ENCODE results near the gene SPEN.
A peak's percentile ranks its signal among the peaks of the same experiment; 100 is the strongest.
"Not testable (repeated sequence)": the region's sequence is repeated elsewhere in the genome, so short reads cannot be mapped to it uniquely, and the experiment has no call there.

The SPEN gene

DNA sequence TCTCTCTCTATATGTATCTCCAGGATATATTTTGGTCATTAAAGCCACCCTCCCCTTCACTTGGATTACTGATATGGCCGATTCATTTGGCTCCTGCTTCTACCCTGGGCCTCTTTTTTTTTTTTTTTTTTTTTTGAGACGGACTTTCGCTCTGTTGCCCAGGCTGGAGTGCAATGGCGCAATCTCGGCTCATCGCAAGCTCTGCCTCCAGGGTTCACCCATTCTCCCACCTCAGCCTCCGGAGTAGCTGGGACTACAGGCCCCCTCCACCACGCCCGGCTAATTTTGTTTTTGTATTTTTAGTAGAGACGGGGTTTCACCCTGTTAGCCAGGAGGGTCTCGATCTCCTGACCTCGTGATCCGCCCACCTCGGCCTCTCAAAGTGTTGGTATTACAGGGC lies 18.6 kb upstream of the SPEN start:
- H3K14ac ChIP-seq (ENCODE audit: low read length); H3K36me3 ChIP-seq (replicated peaks in 1 of 2; ENCODE audit: control insufficient read depth in 2 of 2, insufficient read depth in 2 of 2, low read length in 2 of 2); H4K8ac ChIP-seq (ENCODE audit: low read depth, low read length); H2AFZ ChIP-seq (ENCODE audit: low read length); H3K4ac ChIP-seq (ENCODE audit: low read length); H3K79me1 ChIP-seq (ENCODE audit: low read depth, low read length); H2BK5ac ChIP-seq (ENCODE audit: low read length); H3K27me3 ChIP-seq (ENCODE audit: control insufficient read depth in 3 of 3, insufficient read depth in 3 of 3, low read depth in 1 of 3, low read length in 3 of 3); H3K23ac ChIP-seq (ENCODE audit: low read depth, low read length, poor library complexity); H3K18ac ChIP-seq (ENCODE audit: low read length); H3K4me1 ChIP-seq (ENCODE audit: control insufficient read depth in 2 of 2, insufficient read depth in 1 of 2, low read depth in 1 of 2, low read length in 2 of 2); H2BK15ac ChIP-seq (ENCODE audit: low read length); H2AK5ac ChIP-seq (ENCODE audit: low read depth, low read length); DNase-seq (ENCODE audit: low spot score); H3K4me2 ChIP-seq (ENCODE audit: insufficient read depth, low read length, poor library complexity, severe bottlenecking); H3K9me3 ChIP-seq (replicated peaks in 1 of 2; ENCODE audit: control insufficient read depth in 2 of 2, insufficient read depth in 1 of 2, low read depth in 1 of 2, low read length in 2 of 2); H4K91ac ChIP-seq (ENCODE audit: low read depth, low read length, poor library complexity); H3K27ac ChIP-seq (replicated peaks; ENCODE audit: low read length); H2BK120ac ChIP-seq (ENCODE audit: low read depth, low read length); H3K4me3 ChIP-seq (ENCODE audit: low read length in 2 of 2); H2BK12ac ChIP-seq (ENCODE audit: low read length); H3K9ac ChIP-seq (ENCODE audit: low read depth, low read length, poor library complexity): not testable (repeated sequence)
- no CpG with 5 or more reads among the region's 14 CpGs for WGBS, 2 donors (ENCODE audit: extremely low coverage in 2 of 2, insufficient read length in 2 of 2, insufficient replicate concordance in 1 of 2)

DNA sequence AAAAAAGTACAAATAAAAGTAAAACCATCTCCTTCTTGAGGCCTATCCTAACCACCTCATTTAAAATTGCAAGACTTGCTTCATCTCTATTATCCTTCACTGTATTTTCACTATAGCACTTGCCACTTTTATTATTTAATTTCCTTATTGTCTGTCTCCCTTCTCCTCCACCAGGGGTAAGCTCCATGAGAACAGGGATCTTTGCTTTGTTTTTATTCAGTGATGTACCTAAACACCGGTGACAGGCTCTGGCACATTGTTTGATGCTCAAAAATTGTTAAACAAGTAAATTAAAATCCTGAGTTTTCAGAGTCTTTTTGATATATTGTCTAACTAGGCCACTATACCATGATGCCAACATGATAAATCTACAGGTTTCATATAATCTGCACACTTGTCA lies 17.2 kb upstream of the SPEN start:
- WGBS, 2 donors (ENCODE audit: extremely low coverage in 2 of 2, insufficient read length in 2 of 2, insufficient replicate concordance in 1 of 2), result no CpG with 5 or more reads among the region's 1 CpG
- Histone ChIP-seq H4K91ac (ENCODE audit: low read depth, low read length, poor library complexity) (no peak overlapping the region), H3K4me3 (ENCODE audit: low read length in 2 of 2) (no peak overlapping the region), H3K14ac (ENCODE audit: low read length) (no peak overlapping the region), H3K23ac (ENCODE audit: low read depth, low read length, poor library complexity) (no peak overlapping the region), H2AK5ac (ENCODE audit: low read depth, low read length) (no peak overlapping the region), H3K27ac (replicated peaks; ENCODE audit: low read length) (no peak overlapping the region), H2AFZ (ENCODE audit: low read length) (no peak overlapping the region), H2BK5ac (ENCODE audit: low read length) (no peak overlapping the region), H3K4me1 (ENCODE audit: control insufficient read depth in 2 of 2, insufficient read depth in 1 of 2, low read depth in 1 of 2, low read length in 2 of 2) (peaks cover 0 to 3% of the 10 kb centered on the region in 2 donors), H3K4ac (ENCODE audit: low read length) (no peak overlapping the region), H3K79me1 (ENCODE audit: low read depth, low read length) (peaks cover 3% of the 10 kb centered on the region), H3K27me3 (ENCODE audit: control insufficient read depth in 3 of 3, insufficient read depth in 3 of 3, low read depth in 1 of 3, low read length in 3 of 3) (no peaks in the 10 kb centered on the region), H3K18ac (ENCODE audit: low read length) (no peak overlapping the region), H2BK12ac (ENCODE audit: low read length) (no peak overlapping the region), H2BK15ac (ENCODE audit: low read length) (no peak overlapping the region), H2BK120ac (ENCODE audit: low read depth, low read length) (no peak overlapping the region), H3K9ac (ENCODE audit: low read depth, low read length, poor library complexity) (no peak overlapping the region), H3K4me2 (ENCODE audit: insufficient read depth, low read length, poor library complexity, severe bottlenecking) (no peak overlapping the region), H4K8ac (ENCODE audit: low read depth, low read length) (no peak overlapping the region), H3K36me3 (replicated peaks in 1 of 2; ENCODE audit: control insufficient read depth in 2 of 2, insufficient read depth in 2 of 2, low read length in 2 of 2) (peaks cover 0 to 2% of the 10 kb centered on the region in 2 donors), H3K9me3 (replicated peaks in 1 of 2; ENCODE audit: control insufficient read depth in 2 of 2, insufficient read depth in 1 of 2, low read depth in 1 of 2, low read length in 2 of 2) (peaks cover 2 to 5% of the 10 kb centered on the region in 2 donors)
- no peak for DNase-seq (ENCODE audit: low spot score)

DNA sequence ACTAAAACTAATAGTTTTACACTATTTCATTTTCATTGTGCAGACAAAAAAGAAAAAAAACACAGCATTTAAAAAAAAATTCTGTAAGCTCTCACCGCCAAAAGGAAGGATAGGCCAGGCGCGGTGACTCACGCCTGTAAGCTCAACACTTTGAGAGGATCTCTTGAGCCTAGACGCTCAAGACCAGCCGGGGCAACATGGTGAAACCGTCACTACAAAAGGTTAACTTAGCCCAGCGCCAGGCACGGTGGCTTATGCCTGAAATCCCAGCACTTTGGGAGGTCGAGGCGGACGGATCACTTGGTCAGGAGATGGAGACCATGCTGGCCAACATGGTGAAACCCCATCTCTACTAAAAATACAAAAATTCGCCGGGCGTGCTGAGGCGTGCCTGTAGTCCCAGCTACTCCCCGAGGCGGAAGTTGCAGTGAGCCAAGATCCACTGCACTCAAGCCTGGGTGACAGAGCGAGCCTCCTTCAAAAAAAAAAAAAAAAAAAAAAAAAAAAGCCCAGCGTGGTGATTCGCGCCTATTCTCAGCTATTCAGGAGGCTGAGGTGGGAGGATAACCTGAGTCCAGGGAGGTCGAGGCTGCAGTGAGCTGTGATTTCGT lies 14.3 kb upstream of the SPEN start:
- Histone ChIP-seq H2BK120ac (ENCODE audit: low read depth, low read length) (no peak overlapping the region), H3K27me3 (ENCODE audit: control insufficient read depth in 3 of 3, insufficient read depth in 3 of 3, low read depth in 1 of 3, low read length in 3 of 3) (no peaks in the 10 kb centered on the region), H3K23ac (ENCODE audit: low read depth, low read length, poor library complexity) (peak overlapping the region; percentile 16), H4K8ac (ENCODE audit: low read depth, low read length) (no peak overlapping the region), H2BK12ac (ENCODE audit: low read length) (no peak overlapping the region), H3K4me1 (ENCODE audit: control insufficient read depth in 2 of 2, insufficient read depth in 1 of 2, low read depth in 1 of 2, low read length in 2 of 2) (peaks cover 3 to 6% of the 10 kb centered on the region in 2 donors), H2AFZ (ENCODE audit: low read length) (no peak overlapping the region), H2AK5ac (ENCODE audit: low read depth, low read length) (peak overlapping the region; percentile 61), H2BK15ac (ENCODE audit: low read length) (no peak overlapping the region), H3K18ac (ENCODE audit: low read length) (no peak overlapping the region), H3K27ac (replicated peaks; ENCODE audit: low read length) (no peak overlapping the region), H3K9ac (ENCODE audit: low read depth, low read length, poor library complexity) (no peak overlapping the region), H3K4me2 (ENCODE audit: insufficient read depth, low read length, poor library complexity, severe bottlenecking) (no peak overlapping the region), H3K4me3 (ENCODE audit: low read length in 2 of 2) (peak overlapping the region in 1 of 2 donors; percentile 63), H4K91ac (ENCODE audit: low read depth, low read length, poor library complexity) (no peak overlapping the region), H2BK5ac (ENCODE audit: low read length) (no peak overlapping the region), H3K14ac (ENCODE audit: low read length) (no peak overlapping the region), H3K36me3 (replicated peaks in 1 of 2; ENCODE audit: control insufficient read depth in 2 of 2, insufficient read depth in 2 of 2, low read length in 2 of 2) (peaks cover 0 to 2% of the 10 kb centered on the region in 2 donors), H3K4ac (ENCODE audit: low read length) (no peak overlapping the region), H3K79me1 (ENCODE audit: low read depth, low read length) (peaks cover 3% of the 10 kb centered on the region), H3K9me3 (replicated peaks in 1 of 2; ENCODE audit: control insufficient read depth in 2 of 2, insufficient read depth in 1 of 2, low read depth in 1 of 2, low read length in 2 of 2) (peaks cover 3 to 5% of the 10 kb centered on the region in 2 donors)
- WGBS, 2 donors (ENCODE audit: extremely low coverage in 2 of 2, insufficient read length in 2 of 2, insufficient replicate concordance in 1 of 2), result no CpG with 5 or more reads among the region's 24 CpGs
- DNase-seq (ENCODE audit: low spot score), result no peak

- H2BK12ac ChIP-seq (ENCODE audit: low read length), result no peak overlapping the region
- H4K91ac ChIP-seq (ENCODE audit: low read depth, low read length, poor library complexity), result no peak overlapping the region
- H3K79me1 ChIP-seq (ENCODE audit: low read depth, low read length), result peaks cover 3% of the 10 kb centered on the region
- H3K4me3 ChIP-seq (ENCODE audit: low read length in 2 of 2), result peak overlapping the region; percentile 63 to 83
- H3K9me3 ChIP-seq (replicated peaks in 1 of 2; ENCODE audit: control insufficient read depth in 2 of 2, insufficient read depth in 1 of 2, low read depth in 1 of 2, low read length in 2 of 2), result peaks cover 3 to 5% of the 10 kb centered on the region in 2 donors
- no peaks in the 10 kb centered on the region for H3K27me3 ChIP-seq (ENCODE audit: control insufficient read depth in 3 of 3, insufficient read depth in 3 of 3, low read depth in 1 of 3, low read length in 3 of 3)
- no peak overlapping the region for H3K18ac ChIP-seq (ENCODE audit: low read length)
- no peak overlapping the region for H2BK5ac ChIP-seq (ENCODE audit: low read length)
- peaks cover 3 to 6% of the 10 kb centered on the region in 2 donors for H3K4me1 ChIP-seq (ENCODE audit: control insufficient read depth in 2 of 2, insufficient read depth in 1 of 2, low read depth in 1 of 2, low read length in 2 of 2)
- no peak overlapping the region for H3K23ac ChIP-seq (ENCODE audit: low read depth, low read length, poor library complexity)
- no peak overlapping the region for H2BK15ac ChIP-seq (ENCODE audit: low read length)
- H2AK5ac ChIP-seq (ENCODE audit: low read depth, low read length), result no peak overlapping the region
- no peak for DNase-seq (ENCODE audit: low spot score)
- H3K36me3 ChIP-seq (replicated peaks in 1 of 2; ENCODE audit: control insufficient read depth in 2 of 2, insufficient read depth in 2 of 2, low read length in 2 of 2), result peaks cover 0 to 2% of the 10 kb centered on the region in 2 donors
- H3K14ac ChIP-seq (ENCODE audit: low read length), result no peak overlapping the region
- no peak overlapping the region for H2BK120ac ChIP-seq (ENCODE audit: low read depth, low read length)
- WGBS, 2 donors (ENCODE audit: extremely low coverage in 2 of 2, insufficient read length in 2 of 2, insufficient replicate concordance in 1 of 2), result no CpG with 5 or more reads among the region's 10 CpGs
- H2AFZ ChIP-seq (ENCODE audit: low read length), result peak overlapping the region; percentile 81
- no peak overlapping the region for H4K8ac ChIP-seq (ENCODE audit: low read depth, low read length)
- peak overlapping the region; percentile 99 for H3K27ac ChIP-seq (replicated peaks; ENCODE audit: low read length)
- H3K9ac ChIP-seq (ENCODE audit: low read depth, low read length, poor library complexity), result no peak overlapping the region
- H3K4me2 ChIP-seq (ENCODE audit: insufficient read depth, low read length, poor library complexity, severe bottlenecking), result peak overlapping the region; percentile 85
- no peak overlapping the region for H3K4ac ChIP-seq (ENCODE audit: low read length)
These were observed 13.6 kb upstream of the SPEN start for GRCh38 chr1:15833842-15834405.
